ENCODE data around the gene MELTF. TPM values are rescaled to one million over a fixed set of nuclear protein-coding genes. Genes with fewer than 3 reads are reported as not detected.

Gene MELTF
- total RNA-seq, 1 donor from 2014 or later, result 3.9 TPM

DNA sequence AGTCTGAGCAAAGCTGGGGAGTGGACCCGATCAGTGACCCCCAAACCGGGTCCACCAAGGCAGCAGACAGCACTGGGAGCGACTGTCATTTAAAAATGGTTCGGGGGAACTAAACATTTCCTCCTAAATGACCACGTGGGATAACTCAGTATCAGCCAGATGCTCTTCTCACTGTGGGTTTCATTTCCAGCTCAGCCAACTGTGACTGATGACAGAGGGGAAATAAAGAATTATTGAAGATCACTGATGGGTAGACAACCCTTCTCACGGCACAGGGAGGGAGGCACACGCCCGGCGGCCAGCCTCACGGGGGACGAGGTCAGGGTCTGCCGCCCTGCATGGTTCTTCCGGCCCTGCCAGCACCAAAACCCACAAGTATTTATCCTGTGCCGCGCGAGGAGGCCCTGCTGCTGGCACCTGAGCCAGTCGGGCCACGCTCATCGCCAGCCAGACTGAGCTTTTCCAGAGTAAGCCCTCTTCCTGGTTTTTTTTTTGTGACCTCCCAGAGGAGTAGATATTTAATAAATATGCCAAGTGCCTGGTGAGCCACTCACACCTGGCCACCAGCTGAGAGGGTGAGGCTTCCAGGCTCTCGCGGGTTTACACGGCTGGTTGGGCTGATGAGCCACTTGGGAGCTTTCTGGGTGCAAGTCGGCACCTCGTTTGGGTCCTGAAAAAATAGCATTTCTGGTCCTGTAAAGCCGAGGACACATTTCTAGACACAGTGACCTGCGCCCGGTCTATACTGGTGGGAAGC lies 6.2 kb downstream of the MELTF start:
- H3K4me1 Mint-ChIP-seq (ENCODE audit: low read depth), result peaks cover 6% of the 10 kb centered on the region
- H3K27me3 Mint-ChIP-seq (ENCODE audit: insufficient read depth), result peaks cover 9% of the 10 kb centered on the region
- H3K36me3 Mint-ChIP-seq (ENCODE audit: low read depth), result no peaks in the 10 kb centered on the region
- no peak overlapping the region for H3K27ac Mint-ChIP-seq
- no peak overlapping the region for H3K4me3 Mint-ChIP-seq
- DNase-seq (ENCODE audit: low spot score), result no peak
- no peaks in the 10 kb centered on the region for H3K9me3 Mint-ChIP-seq
- intact Hi-C loops (cut with micrococcal nuclease), result no loop called here

DNA sequence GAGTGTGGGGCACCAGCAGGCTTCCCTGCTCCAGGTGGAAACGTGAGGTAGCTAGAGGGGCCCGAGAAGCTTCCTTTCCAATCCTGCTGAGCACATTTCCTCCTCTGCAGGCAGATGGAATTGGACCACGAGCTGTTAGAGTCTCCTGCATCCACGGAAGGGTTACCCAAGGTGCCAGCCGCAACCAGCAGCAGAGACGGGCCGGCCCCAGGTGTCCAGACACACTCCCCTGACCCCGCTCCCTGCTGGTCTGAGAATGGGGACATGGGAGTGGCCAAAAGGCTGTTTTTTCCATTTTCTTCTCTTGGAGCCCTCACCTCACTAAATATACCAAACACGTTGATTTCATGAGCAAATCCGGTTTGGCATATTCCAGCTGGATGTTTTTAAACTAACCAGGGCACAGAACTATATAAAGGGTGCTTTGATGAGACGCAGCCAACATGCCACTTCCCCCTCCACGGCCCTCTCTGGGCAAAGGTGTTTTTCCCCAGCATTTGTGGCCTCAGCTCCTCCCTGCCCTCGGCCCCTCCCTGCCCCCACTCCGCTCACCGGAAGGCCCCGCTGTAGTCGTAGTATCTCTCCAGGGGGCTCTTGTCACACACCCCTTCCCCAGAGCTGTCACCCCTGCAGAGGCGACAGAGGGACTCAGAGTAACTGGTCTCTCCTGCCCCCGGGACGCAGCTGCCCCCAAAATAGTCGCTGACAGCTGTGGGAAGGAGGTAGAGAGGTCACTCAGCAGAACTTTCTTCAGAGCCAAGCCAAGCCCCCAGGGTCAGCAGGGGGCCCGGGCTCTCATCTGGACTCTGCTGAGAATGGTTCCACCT lies 7.0 kb downstream of the MELTF start:
- Mint-ChIP-seq H3K36me3 (ENCODE audit: low read depth) (no peaks in the 10 kb centered on the region), H3K9me3 (no peaks in the 10 kb centered on the region), H3K27me3 (ENCODE audit: insufficient read depth) (peaks cover 9% of the 10 kb centered on the region), H3K27ac (no peak overlapping the region), H3K4me3 (no peak overlapping the region), H3K4me1 (ENCODE audit: low read depth) (peaks cover 6% of the 10 kb centered on the region)
- DNase-seq (ENCODE audit: low spot score), result no peak
- intact Hi-C loops (cut with micrococcal nuclease), result no loop called here

DNA sequence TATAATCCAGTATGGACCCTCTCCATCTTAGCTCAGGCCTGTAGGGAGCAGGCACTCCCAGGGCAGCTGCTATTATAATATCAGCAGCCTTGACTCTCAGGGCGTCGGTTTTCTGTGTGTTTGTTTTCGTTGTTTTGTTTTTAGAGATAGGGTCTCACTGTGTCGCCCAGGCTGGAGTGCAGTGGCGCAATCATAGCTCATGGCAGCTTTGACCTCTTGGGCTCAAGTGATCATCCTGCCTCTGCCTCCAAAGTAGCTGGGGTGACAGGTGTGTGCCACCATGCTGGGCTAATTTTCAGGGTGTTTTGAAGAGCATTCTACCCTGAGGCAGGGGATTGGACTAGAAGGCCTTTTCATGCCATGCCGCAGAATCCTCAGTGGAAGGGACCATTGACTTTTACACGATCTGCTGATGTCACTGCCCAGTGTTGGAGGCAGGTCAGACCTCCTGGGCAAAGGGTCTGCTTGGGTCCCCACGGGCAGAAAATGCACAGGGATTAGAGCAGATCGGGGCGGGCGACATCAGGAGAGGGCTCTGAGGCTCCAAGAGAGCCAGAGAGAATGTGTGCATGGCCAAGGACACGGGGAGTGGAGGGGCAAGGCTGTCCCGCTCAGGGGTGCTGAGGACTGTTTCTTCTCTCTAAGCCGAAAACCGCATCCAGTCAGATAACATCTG lies 7.8 kb downstream of the MELTF start:
- no peak for DNase-seq (ENCODE audit: low spot score)
- no peaks in the 10 kb centered on the region for H3K36me3 Mint-ChIP-seq (ENCODE audit: low read depth)
- intact Hi-C loops (cut with micrococcal nuclease), result no loop called here
- H3K4me1 Mint-ChIP-seq (ENCODE audit: low read depth), result peaks cover 6% of the 10 kb centered on the region
- no peaks in the 10 kb centered on the region for H3K9me3 Mint-ChIP-seq
- no peak overlapping the region for H3K27ac Mint-ChIP-seq
- H3K27me3 Mint-ChIP-seq (ENCODE audit: insufficient read depth), result peaks cover 9% of the 10 kb centered on the region
- no peak overlapping the region for H3K4me3 Mint-ChIP-seq

DNA sequence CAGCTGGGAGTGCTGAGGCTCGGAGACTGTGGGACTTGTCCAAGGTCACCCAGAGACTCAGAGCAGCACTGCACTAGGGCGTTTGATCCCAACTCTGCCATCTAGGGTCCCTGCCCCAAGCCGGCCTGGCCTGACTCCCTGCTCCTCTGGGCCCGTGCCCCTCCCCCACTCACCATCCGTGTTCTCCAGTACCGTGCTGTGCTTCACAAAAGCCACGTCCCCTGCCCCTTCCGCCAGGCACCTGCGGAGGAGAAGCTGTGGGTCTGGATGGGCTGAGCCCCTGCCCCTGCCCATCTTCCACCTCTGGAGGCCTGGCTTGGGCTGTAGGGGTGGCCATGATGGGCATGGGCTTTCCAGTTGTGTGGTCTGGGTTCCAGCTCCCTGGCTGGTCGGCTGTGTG lies 8.4 kb downstream of the MELTF start:
- no peaks in the 10 kb centered on the region for H3K9me3 Mint-ChIP-seq
- H3K4me3 Mint-ChIP-seq, result no peak overlapping the region
- no peaks in the 10 kb centered on the region for H3K36me3 Mint-ChIP-seq (ENCODE audit: low read depth)
- peaks cover 6% of the 10 kb centered on the region for H3K4me1 Mint-ChIP-seq (ENCODE audit: low read depth)
- no peak for DNase-seq (ENCODE audit: low spot score)
- H3K27me3 Mint-ChIP-seq (ENCODE audit: insufficient read depth), result peaks cover 9% of the 10 kb centered on the region
- H3K27ac Mint-ChIP-seq, result no peak overlapping the region
- intact Hi-C loops (cut with micrococcal nuclease), result no loop called here

DNA sequence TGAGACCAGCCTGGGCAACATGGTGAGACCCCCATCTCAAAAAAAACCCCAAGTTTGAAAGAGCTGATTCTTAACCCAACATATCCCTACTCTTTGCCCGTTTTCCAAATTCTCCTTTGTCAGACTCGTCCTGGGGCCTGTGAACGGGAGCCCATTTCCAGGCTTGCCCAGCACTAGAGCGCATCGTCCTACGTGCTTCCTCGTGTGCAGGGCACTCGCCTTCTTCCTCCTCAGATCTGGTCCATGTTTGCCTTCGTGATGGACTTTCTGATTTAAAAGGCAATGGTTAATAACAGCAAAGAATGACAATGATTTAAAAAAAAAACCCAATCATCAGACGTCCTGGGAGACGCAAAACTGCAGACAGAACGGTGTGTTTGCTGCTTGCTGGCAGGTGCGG lies 10.1 kb downstream of the MELTF start:
- H3K27ac Mint-ChIP-seq, result no peak overlapping the region
- H3K4me3 Mint-ChIP-seq, result no peak overlapping the region
- H3K27me3 Mint-ChIP-seq (ENCODE audit: insufficient read depth), result peaks cover 9% of the 10 kb centered on the region
- intact Hi-C loops (cut with micrococcal nuclease), result no loop called here
- H3K4me1 Mint-ChIP-seq (ENCODE audit: low read depth), result peaks cover 6% of the 10 kb centered on the region
- no peak for DNase-seq (ENCODE audit: low spot score)
- no peaks in the 10 kb centered on the region for H3K36me3 Mint-ChIP-seq (ENCODE audit: low read depth)
- no peaks in the 10 kb centered on the region for H3K9me3 Mint-ChIP-seq

DNA sequence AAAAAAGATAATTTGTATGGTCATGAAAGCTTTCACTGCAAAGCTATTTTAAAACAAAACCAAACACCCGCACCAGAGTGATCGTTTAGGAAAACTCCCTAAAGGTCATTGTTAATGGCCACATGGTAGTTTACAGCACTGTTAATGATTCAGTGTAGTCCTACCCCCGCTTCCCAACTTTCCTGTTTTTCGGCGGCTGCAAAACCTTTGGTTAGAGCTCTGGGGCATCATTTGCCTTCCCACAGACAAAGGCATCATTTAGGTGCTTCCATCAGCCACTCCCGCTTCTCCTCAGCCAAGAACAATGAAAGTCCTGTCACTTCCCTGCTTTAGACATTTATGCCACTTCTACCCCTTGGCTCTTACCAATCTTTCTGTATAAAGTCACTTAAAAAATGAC lies 10.6 kb downstream of the MELTF start:
- Mint-ChIP-seq H3K36me3 (ENCODE audit: low read depth) (no peaks in the 10 kb centered on the region), H3K27me3 (ENCODE audit: insufficient read depth) (peaks cover 9% of the 10 kb centered on the region), H3K27ac (no peak overlapping the region), H3K4me3 (no peak overlapping the region), H3K4me1 (ENCODE audit: low read depth) (peaks cover 6% of the 10 kb centered on the region), H3K9me3 (no peaks in the 10 kb centered on the region)
- intact Hi-C loops (cut with micrococcal nuclease), result no loop called here
- no peak for DNase-seq (ENCODE audit: low spot score)

DNA sequence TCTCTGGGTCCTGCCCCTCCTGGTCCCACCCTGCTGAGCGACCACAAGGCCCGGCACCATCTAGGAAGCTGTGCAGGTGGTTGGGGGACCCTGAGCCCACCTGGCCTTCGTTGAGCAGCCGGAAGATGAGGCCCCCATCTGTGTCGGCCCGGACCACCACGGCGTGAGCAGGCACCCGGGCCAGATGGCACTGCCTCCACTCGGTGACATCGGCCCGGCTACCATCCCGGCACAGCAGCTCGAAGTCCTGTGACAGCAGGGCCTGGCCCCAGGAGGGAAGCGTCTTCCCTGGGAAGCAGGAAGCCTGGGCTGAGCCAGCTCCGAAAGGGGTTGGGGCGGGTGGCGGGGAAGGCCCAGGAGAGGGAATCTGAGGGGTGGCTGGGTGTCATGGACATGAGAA lies 12.6 kb downstream of the MELTF start:
- Mint-ChIP-seq H3K4me1 (ENCODE audit: low read depth) (no peaks in the 10 kb centered on the region), H3K27me3 (ENCODE audit: insufficient read depth) (no peaks in the 10 kb centered on the region), H3K9me3 (no peaks in the 10 kb centered on the region), H3K36me3 (ENCODE audit: low read depth) (no peaks in the 10 kb centered on the region), H3K4me3 (no peak overlapping the region), H3K27ac (no peak overlapping the region)
- intact Hi-C loops (cut with micrococcal nuclease), result no loop called here
- no peak for DNase-seq (ENCODE audit: low spot score)

DNA sequence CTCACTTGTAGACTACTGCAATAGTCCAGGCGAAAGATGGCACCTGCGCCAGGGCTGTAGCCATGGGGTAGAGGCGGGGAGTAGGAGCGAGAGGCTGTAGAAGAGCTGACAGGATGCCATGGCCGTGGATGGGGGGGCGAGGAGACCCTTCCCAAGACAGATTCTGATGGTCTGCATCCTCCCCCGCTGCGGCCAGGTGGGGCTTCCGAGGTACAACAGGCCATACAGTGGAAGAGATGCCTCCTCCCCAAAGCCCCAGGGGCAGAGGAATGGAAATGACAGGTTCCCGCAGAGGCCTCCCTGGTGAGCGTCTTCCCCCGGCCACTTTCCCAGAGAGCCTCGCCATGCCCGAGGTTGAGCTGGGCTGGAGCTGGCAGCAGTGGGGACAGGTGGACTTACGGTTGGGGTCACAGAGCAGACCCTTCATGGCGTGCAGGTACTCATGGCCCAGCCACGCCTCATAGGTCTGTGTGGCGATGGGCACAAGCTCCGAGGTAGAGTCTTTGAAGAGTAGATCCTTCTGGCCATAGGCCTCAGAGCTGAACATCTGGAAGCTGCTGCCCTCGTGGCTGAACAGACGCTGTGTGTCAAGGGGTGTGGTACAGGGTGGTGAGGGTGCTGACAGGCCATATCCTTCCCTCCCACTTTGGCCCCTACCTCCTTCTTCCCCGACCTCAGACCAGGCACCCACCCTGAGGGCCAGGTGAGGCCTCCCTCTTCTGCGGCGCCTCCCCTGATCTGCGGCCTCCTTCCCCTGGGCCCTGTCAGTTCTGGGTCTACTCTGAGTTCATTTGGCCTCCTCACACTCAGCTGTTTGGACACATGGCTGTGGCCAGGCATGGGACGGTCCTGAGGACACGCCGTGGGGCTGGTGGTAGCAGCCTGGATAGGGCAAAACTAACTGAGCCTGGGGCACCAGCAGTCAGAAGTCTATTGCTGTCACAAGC lies 13.6 kb downstream of the MELTF start:
- Mint-ChIP-seq H3K27me3 (ENCODE audit: insufficient read depth) (no peaks in the 10 kb centered on the region), H3K36me3 (ENCODE audit: low read depth) (no peaks in the 10 kb centered on the region), H3K27ac (no peak overlapping the region), H3K4me3 (no peak overlapping the region), H3K4me1 (ENCODE audit: low read depth) (no peaks in the 10 kb centered on the region), H3K9me3 (no peaks in the 10 kb centered on the region)
- DNase-seq (ENCODE audit: low spot score), result no peak
- intact Hi-C loops (cut with micrococcal nuclease), result no loop called here

DNA sequence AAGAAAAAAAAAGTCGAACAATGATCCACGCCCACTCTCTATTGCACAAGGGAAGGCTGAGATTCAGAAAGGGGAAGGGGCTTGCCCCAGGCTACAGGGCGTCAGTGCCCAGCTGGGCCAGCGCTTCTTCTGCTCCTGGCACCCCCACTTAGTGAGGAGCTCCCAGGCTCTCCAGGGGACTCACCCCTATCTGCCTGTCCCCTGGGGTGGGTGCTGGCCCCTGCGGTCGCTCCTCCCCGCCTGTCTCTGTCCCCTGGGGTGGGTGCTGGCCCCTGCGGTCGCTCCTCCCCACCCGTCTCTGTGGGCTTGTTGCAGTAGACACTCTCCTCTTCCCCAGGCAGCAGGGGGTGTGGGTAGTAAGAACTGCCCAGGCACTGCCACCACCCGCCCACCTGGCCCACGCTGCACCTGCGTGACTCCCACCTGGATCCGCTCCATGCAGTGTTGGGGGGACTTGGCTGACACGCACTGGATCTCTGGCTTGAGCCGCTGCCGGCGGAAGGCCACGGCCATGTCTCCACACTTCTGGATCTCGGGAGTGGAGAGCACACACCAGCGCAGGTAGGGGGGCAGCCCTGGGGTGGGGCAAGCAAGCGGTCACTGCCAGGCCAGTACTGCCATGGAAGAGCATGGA lies 14.6 kb downstream of the MELTF start:
- no peak for DNase-seq (ENCODE audit: low spot score)
- Mint-ChIP-seq H3K36me3 (ENCODE audit: low read depth) (no peaks in the 10 kb centered on the region), H3K4me1 (ENCODE audit: low read depth) (no peaks in the 10 kb centered on the region), H3K27ac (no peak overlapping the region), H3K9me3 (no peaks in the 10 kb centered on the region), H3K4me3 (no peak overlapping the region), H3K27me3 (ENCODE audit: insufficient read depth) (no peaks in the 10 kb centered on the region)
- intact Hi-C loops (cut with micrococcal nuclease), result no loop called here

DNA sequence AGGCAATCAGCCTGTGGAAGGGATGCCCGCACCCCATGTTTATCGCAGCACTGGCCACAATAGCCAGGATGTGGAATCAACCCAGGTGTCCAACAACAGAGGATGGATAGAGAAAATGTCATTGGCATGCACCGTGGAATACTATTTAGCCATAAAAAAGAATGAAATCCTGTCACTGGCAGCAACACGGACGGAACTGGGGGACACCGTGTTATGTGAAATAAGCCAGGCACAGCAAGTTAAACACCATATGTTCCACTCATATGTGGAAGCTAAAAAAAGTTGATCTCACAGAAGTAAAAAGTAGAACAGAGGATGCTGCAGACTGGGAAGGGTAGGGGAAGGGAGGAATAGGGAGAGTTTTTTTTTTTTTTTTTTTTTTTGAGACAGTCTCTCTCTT lies 15.6 kb downstream of the MELTF start:
- H3K27ac Mint-ChIP-seq, result no peak overlapping the region
- no peaks in the 10 kb centered on the region for H3K4me1 Mint-ChIP-seq (ENCODE audit: low read depth)
- H3K9me3 Mint-ChIP-seq, result no peaks in the 10 kb centered on the region
- intact Hi-C loops (cut with micrococcal nuclease), result no loop called here
- DNase-seq (ENCODE audit: low spot score), result no peak
- H3K4me3 Mint-ChIP-seq, result no peak overlapping the region
- H3K36me3 Mint-ChIP-seq (ENCODE audit: low read depth), result no peaks in the 10 kb centered on the region
- no peaks in the 10 kb centered on the region for H3K27me3 Mint-ChIP-seq (ENCODE audit: insufficient read depth)

DNA sequence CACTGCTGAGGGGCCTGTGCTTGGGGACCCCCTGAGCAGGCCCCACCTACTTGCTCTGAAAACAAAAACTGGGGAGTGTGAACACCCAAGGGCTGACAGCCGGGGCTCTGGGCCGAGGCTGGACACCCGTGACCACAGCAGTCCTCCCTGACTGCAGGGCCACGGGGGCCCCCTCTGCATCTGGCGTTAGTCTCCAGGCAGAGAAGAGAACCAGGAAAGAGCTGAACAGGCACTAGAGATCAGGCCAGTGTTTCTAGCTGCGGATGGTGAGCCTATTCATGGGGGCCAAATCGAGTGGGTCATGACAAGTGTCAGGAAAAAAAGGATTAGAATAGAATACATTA lies 17.1 kb downstream of the MELTF start:
- no peaks in the 10 kb centered on the region for H3K9me3 Mint-ChIP-seq
- no peak overlapping the region for H3K27ac Mint-ChIP-seq
- no peak for DNase-seq (ENCODE audit: low spot score)
- intact Hi-C loops (cut with micrococcal nuclease), result no loop called here
- no peaks in the 10 kb centered on the region for H3K27me3 Mint-ChIP-seq (ENCODE audit: insufficient read depth)
- no peaks in the 10 kb centered on the region for H3K4me1 Mint-ChIP-seq (ENCODE audit: low read depth)
- no peaks in the 10 kb centered on the region for H3K36me3 Mint-ChIP-seq (ENCODE audit: low read depth)
- no peak overlapping the region for H3K4me3 Mint-ChIP-seq
